SK-N-SH treated with all-trans-retinoic acid at 6 μM for 48 hours (cell line): Measurements from ENCODE around the gene CHRM4.

Experiments used
- ATAC-seq: fragments of 200-7000 bp; cut with Tn5 transposase; 3 replicates; pipeline ENCODE4 v1.9.1; 2020; ENCODE audit warnings: mild to moderate bottlenecking, moderate library complexity
- ARNTL ChIP-seq: fragments of 450-650 bp; formaldehyde crosslinking; IDR thresholded peaks from 2 replicates; pipeline ENCODE4 v1.5.0; 2020; ENCODE audit warnings: low read depth, mild to moderate bottlenecking, moderate library complexity, borderline replicate concordance
- BACH2 ChIP-seq: fragments of 250-450 bp; sonication (Bioruptor Pico); IDR thresholded peaks from 2 replicates; pipeline ENCODE4 v1.9.0; 2021; ENCODE audit warnings: mild to moderate bottlenecking, borderline replicate concordance
- CREB5 ChIP-seq: fragments of 250-450 bp; sonication (Bioruptor Pico); IDR thresholded peaks from 2 replicates; pipeline ENCODE4 v1.5.1; 2020; ENCODE audit warnings: low read depth, mild to moderate bottlenecking, moderate library complexity
- CSDC2 ChIP-seq: fragments of 250-450 bp; sonication (Bioruptor Pico); IDR thresholded peaks from 2 replicates; pipeline ENCODE4 v1.5.0; 2020; ENCODE audit warnings: mild to moderate bottlenecking, moderate library complexity
- ESRRG ChIP-seq: fragments of 250-450 bp; sonication (Bioruptor Pico); IDR thresholded peaks from 2 replicates; pipeline ENCODE4 v1.6.1; 2021; ENCODE audit warnings: mild to moderate bottlenecking
- GLIS3 ChIP-seq: fragments of 250-450 bp; sonication (Bioruptor Pico); IDR thresholded peaks from 2 replicates; pipeline ENCODE4 v1.5.0; 2020; ENCODE audit warnings: mild to moderate bottlenecking, moderate library complexity
- ISL1 ChIP-seq: fragments of 250-450 bp; sonication (Bioruptor Pico); IDR thresholded peaks from 2 replicates; pipeline ENCODE4 v2.1.2; 2022; ENCODE audit warnings: mild to moderate bottlenecking, moderate library complexity
- OSR1 ChIP-seq: fragments of 250-450 bp; sonication (Bioruptor Pico); IDR thresholded peaks from 2 replicates; pipeline ENCODE4 v1.8.0; 2022; ENCODE audit warnings: moderate library complexity, mild to moderate bottlenecking, inconsistent platforms
- POU6F1 ChIP-seq: fragments of 250-450 bp; sonication (Bioruptor Pico); IDR thresholded peaks from 2 replicates; pipeline ENCODE4 v1.8.0; 2021; ENCODE audit warnings: low read depth, mild to moderate bottlenecking, moderate library complexity, borderline replicate concordance
- PPARA ChIP-seq: fragments of 250-450 bp; sonication (Bioruptor Pico); IDR thresholded peaks from 2 replicates; pipeline ENCODE4 v1.5.0; 2020; ENCODE audit warnings: mild to moderate bottlenecking, borderline replicate concordance
- RARB ChIP-seq: fragments of 250-450 bp; sonication (Bioruptor Pico); IDR thresholded peaks from 2 replicates; pipeline ENCODE4 v1.8.0; 2021; ENCODE audit warnings: mild to moderate bottlenecking, moderate library complexity
- SNAI2 ChIP-seq: fragments of 250-450 bp; sonication (Bioruptor Pico); IDR thresholded peaks from 2 replicates; pipeline ENCODE4 v1.5.0; 2020; ENCODE audit warnings: mild to moderate bottlenecking, moderate library complexity
- TCF4 ChIP-seq: fragments of 250-450 bp; sonication (Bioruptor Pico); IDR thresholded peaks from 2 replicates; pipeline ENCODE4 v1.8.0; 2021; ENCODE audit warnings: mild to moderate bottlenecking, moderate library complexity, borderline replicate concordance
- TSHZ2 ChIP-seq: fragments of 250-450 bp; sonication (Bioruptor Pico); IDR thresholded peaks from 2 replicates; pipeline ENCODE4 v1.5.0; 2020; ENCODE audit warnings: mild to moderate bottlenecking, moderate library complexity
- ZC3H10 ChIP-seq: fragments of 250-450 bp; sonication (Bioruptor Pico); IDR thresholded peaks from 2 replicates; pipeline ENCODE4 v1.5.1; 2021; ENCODE audit warnings: mild to moderate bottlenecking, moderate library complexity
- ZFP3 ChIP-seq: fragments of 250-450 bp; sonication (Bioruptor Pico); IDR thresholded peaks from 2 replicates; pipeline ENCODE4 v1.5.0; 2020; ENCODE audit warnings: mild to moderate bottlenecking, moderate library complexity
- ZFP30 ChIP-seq: fragments of 450-650 bp; formaldehyde crosslinking; IDR thresholded peaks from 2 replicates; pipeline ENCODE4 v1.5.0; 2022; ENCODE audit warnings: mild to moderate bottlenecking, moderate library complexity
- ZNF565 ChIP-seq: fragments of 450-650 bp; formaldehyde crosslinking; conservative IDR thresholded peaks from 2 replicates; pipeline ENCODE4 v1.5.0; 2020; ENCODE audit warnings: low read depth, mild to moderate bottlenecking, moderate library complexity
- ZNF8 ChIP-seq: fragments of 450-650 bp; formaldehyde crosslinking; IDR thresholded peaks from 2 replicates; pipeline ENCODE4 v1.5.0; 2020; ENCODE audit warnings: mild to moderate bottlenecking, moderate library complexity
- TF ChIP-seq, protein P1 (sequence below): fragments of 250-450 bp; sonication (Bioruptor Pico); IDR thresholded peaks from 2 replicates; pipeline ENCODE4 v1.8.0; 2020; ENCODE audit warnings: mild to moderate bottlenecking, moderate library complexity, borderline replicate concordance
- TF ChIP-seq, protein P2 (sequence below): fragments of 250-450 bp; sonication (Bioruptor Pico); IDR thresholded peaks from 2 replicates; pipeline ENCODE4 v1.5.1; 2021; ENCODE audit warnings: mild to moderate bottlenecking, moderate library complexity

Gene CHRM4

DNA sequence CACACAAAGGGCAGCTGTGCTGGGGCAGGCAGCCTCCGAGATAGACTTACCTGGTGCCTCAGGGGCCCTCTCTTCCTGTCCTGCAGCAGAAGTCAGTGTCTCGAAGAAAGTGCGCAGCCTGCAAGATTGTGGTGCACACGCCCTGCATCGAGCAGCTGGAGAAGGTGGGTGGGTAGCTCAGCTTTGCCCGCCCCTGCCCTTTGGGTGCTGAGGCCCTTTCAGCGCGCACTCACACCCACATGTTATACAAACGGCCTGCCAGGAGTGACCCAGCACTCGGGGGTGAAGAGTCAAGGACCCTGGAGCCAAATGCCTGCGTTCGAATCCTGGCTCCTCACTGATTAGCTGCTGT, 23.7 kb downstream of the CHRM4 start:
- TF ChIP-seq, protein P1, sequence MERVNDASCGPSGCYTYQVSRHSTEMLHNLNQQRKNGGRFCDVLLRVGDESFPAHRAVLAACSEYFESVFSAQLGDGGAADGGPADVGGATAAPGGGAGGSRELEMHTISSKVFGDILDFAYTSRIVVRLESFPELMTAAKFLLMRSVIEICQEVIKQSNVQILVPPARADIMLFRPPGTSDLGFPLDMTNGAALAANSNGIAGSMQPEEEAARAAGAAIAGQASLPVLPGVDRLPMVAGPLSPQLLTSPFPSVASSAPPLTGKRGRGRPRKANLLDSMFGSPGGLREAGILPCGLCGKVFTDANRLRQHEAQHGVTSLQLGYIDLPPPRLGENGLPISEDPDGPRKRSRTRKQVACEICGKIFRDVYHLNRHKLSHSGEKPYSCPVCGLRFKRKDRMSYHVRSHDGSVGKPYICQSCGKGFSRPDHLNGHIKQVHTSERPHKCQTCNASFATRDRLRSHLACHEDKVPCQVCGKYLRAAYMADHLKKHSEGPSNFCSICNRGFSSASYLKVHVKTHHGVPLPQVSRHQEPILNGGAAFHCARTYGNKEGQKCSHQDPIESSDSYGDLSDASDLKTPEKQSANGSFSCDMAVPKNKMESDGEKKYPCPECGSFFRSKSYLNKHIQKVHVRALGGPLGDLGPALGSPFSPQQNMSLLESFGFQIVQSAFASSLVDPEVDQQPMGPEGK (CRISPR knock-in tag): no peak
- TF ChIP-seq BACH2 (no peak), SNAI2 (CRISPR knock-in tag) (no peak), ZFP3 (CRISPR knock-in tag) (no peak), CREB5 (CRISPR knock-in tag) (no peak), ARNTL (CRISPR knock-in tag) (no peak), ZC3H10 (no peak), RARB (no peak), ZFP30 (no peak), GLIS3 (CRISPR knock-in tag) (no peak), PPARA (CRISPR knock-in tag) (no peak), OSR1 (CRISPR knock-in tag) (no peak), ZNF8 (no peak), POU6F1 (CRISPR knock-in tag) (no peak), ZNF565 (CRISPR knock-in tag) (no peak)
- ATAC-seq: no peak

DNA sequence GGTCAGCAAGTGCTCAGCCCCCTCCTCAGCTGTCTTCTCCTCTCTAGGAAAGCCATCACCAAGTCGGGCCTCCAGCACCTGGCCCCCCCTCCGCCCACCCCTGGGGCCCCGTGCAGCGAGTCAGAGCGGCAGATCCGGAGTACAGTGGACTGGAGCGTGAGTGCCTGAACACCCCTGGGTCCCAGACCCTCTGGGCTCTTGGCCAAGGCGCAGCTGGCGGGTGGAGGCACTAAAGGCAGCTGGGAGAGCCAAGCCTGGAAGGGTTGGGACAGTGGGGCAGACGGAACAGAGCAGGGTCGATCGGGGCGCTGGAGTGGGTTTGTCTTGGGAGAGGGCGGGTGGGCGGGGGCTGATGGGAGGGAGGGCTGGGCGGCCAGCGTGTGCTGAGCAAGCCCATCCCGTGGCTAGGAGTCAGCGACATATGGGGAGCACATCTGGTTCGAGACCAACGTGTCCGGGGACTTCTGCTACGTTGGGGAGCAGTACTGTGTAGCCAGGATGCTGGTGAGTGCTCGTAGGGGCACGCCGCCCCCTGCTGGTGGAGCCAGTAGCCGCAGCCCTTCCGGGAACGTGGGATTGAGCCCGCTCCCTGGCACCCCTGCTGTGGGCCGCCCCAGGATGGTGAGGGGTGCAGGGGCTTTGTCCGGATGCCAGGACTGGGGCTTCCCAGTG, 24.2 kb downstream of the CHRM4 start:
- no peak for TF ChIP-seq ARNTL (CRISPR knock-in tag)
- TF ChIP-seq CSDC2 (CRISPR knock-in tag): no peak
- TF ChIP-seq, protein P1 (CRISPR knock-in tag): no peak
- TF ChIP-seq OSR1 (CRISPR knock-in tag): no peak
- no peak for TF ChIP-seq ZNF8
- TF ChIP-seq TCF4 (CRISPR knock-in tag): no peak
- TF ChIP-seq SNAI2 (CRISPR knock-in tag): no peak
- TF ChIP-seq RARB: no peak
- TF ChIP-seq ZC3H10: no peak
- no peak for TF ChIP-seq BACH2
- no peak for TF ChIP-seq TSHZ2 (CRISPR knock-in tag)
- no peak for TF ChIP-seq ZNF565 (CRISPR knock-in tag)
- no peak for TF ChIP-seq ISL1 (CRISPR knock-in tag)
- TF ChIP-seq ESRRG: no peak
- ATAC-seq: peak; percentile 72

GRCh38 chr11:46366661-46367161, 24.9 kb downstream of the CHRM4 start:
- ATAC-seq: no peak
- TF ChIP-seq ESRRG (no peak), OSR1 (CRISPR knock-in tag) (no peak), ARNTL (CRISPR knock-in tag) (no peak), GLIS3 (CRISPR knock-in tag) (no peak), SNAI2 (CRISPR knock-in tag) (no peak), PPARA (CRISPR knock-in tag) (no peak), CSDC2 (CRISPR knock-in tag) (no peak), RARB (no peak), POU6F1 (CRISPR knock-in tag) (no peak)
- TF ChIP-seq, protein P2, sequence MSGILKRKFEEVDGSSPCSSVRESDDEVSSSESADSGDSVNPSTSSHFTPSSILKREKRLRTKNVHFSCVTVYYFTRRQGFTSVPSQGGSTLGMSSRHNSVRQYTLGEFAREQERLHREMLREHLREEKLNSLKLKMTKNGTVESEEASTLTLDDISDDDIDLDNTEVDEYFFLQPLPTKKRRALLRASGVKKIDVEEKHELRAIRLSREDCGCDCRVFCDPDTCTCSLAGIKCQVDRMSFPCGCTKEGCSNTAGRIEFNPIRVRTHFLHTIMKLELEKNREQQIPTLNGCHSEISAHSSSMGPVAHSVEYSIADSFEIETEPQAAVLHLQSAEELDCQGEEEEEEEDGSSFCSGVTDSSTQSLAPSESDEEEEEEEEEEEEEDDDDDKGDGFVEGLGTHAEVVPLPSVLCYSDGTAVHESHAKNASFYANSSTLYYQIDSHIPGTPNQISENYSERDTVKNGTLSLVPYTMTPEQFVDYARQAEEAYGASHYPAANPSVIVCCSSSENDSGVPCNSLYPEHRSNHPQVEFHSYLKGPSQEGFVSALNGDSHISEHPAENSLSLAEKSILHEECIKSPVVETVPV: no peak
- TF ChIP-seq, protein P1 (CRISPR knock-in tag): no peak
